HG03439 (cell line): ENCODE data around the gene TMEM89.

Source experiments
- ATAC-seq: cut with Tn5 transposase; IDR thresholded peaks from one replicate; pipeline ENCODE4 v1.9.1; 2021; ENCODE audit warnings: mild to moderate bottlenecking, moderate library complexity; ENCODE audit not compliant: unreplicated experiment

The TMEM89 gene

GRCh38 chr3:48644898-48645760 lies 23.6 kb upstream of the TMEM89 start:
- no peak for ATAC-seq

DNA sequence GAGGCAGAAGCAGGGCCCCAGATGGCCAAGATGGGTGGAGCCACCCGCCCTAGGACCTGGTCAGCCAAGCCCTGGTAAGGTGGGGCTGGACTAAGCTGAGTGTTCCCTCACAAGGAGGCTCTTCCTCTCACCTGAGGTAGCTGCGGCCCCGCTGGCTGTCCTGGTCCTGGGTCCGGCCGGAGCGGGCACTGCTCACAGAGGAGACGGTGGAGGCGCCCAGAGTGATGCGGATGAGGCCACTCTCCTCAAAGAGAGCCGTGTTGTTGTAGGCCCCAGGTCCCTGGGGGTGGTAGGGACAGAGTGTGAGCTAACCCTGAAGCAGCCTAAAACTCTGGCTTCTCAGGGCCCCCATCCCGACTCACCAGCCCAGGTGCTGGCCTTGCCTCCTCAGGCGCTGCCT lies 21.0 kb upstream of the TMEM89 start:
- ATAC-seq = no peak

GRCh38 chr3:48641396-48641795 lies 19.8 kb upstream of the TMEM89 start:
- ATAC-seq = no peak

DNA sequence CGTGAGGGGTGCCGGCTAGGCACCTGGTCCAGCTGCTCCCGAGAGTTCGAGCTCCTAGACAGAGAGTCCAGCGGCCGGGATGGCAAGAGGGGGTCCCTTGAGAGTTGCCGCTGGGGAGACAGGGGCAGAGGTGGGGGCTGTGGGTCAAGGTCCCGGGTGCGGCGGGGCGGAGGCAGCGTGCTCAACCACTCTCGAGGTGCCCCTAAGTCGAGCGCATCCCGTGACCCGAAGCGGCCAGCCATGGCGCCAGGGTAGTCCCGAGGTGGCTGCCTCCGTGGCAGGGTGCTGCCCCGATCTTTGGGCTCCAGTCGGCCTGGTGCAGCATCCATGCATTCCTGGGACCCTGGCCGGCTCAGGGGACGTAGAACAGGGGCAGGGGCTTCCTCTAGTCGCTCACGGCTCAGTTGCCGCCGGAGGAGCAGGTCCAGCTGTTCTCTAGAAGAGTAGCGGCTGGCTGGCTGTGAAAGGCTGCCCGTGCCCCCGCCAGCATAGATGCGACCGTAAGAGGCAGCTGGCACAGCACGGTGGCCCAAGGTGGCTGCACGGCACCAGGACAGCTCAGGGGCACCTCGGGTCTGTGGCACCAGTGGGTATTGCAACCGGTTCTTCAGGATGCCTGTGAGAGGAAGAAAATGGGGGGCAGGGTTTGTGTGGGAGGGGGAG lies 18.5 kb upstream of the TMEM89 start:
- no peak for ATAC-seq

GRCh38 chr3:48637305-48637704 lies 15.7 kb upstream of the TMEM89 start:
- ATAC-seq = no peak

GRCh38 chr3:48636149-48636655 lies 14.6 kb upstream of the TMEM89 start:
- ATAC-seq = no peak

- ATAC-seq = peak; percentile 83
Measured at GRCh38 chr3:48635222-48636021, 13.9 kb upstream of the TMEM89 start, which contains the start of gene SLC26A6. TSS of gene SLC26A6 (minus strand) at chr3:48635461. CDS start at chr3:48635393, 68 bp downstream.

GRCh38 chr3:48634661-48635221 lies 13.2 kb upstream of the TMEM89 start:
- ATAC-seq = no peak

GRCh38 chr3:48633743-48634142 lies 12.2 kb upstream of the TMEM89 start:
- no peak for ATAC-seq

GRCh38 chr3:48633256-48633655 lies 11.7 kb upstream of the TMEM89 start:
- no peak for ATAC-seq

- ATAC-seq = no peak
Measured at GRCh38 chr3:48631516-48632448, 10.2 kb upstream of the TMEM89 start.

- no peak for ATAC-seq
Measured at GRCh38 chr3:48630833-48631232, 9.3 kb upstream of the TMEM89 start.

GRCh38 chr3:48630407-48630806 lies 8.8 kb upstream of the TMEM89 start:
- no peak for ATAC-seq

DNA sequence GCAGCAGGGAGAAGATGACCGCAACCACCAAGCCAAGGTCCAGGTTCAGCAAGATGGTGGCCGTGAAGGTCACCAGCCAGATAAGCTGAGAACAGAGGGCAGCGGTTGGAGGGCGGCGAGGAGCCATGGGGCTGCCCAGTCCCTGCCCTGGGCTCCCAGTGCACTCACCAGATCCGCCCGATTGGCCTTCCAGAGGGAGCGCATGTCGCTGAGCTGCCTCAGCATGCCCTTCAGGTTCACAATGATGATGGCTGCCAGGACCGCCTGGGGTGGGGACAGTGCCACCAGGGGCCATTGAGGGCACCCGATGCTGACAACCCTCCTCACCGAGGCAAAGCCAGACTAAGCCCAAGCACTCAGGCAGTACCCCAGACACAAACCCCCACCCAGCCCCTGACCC lies 8.3 kb upstream of the TMEM89 start:
- ATAC-seq = no peak

GRCh38 chr3:48628277-48629017 lies 6.9 kb upstream of the TMEM89 start:
- ATAC-seq = no peak

- ATAC-seq = no peak
Measured at GRCh38 chr3:48625600-48625999, 4.0 kb upstream of the TMEM89 start.

DNA sequence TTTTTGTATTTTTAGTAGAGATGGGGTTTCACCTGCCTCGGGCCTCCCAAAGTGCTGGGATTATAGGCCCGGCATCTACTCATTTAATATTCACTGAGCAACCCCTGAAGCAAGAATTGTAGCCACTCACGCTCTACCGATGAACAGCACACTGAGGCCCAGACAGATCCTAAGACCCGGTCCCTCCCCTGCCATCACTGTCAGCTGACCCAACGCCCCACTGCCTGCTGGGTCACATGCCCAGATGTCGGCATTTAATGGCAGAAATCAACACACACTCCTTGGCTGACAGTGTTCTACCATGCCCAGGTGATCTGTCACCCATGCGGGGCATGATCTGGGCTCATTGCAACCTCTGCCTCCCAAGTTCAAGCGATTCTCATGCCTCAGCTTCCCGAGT lies 3.2 kb upstream of the TMEM89 start:
- ATAC-seq = no peak

- ATAC-seq = no peak
Measured at GRCh38 chr3:48623851-48624547, 2.4 kb upstream of the TMEM89 start.
